Endothelial cell of umbilical vein (primary cell): Measurements from ENCODE around the gene ODAM. TPM values are rescaled to one million over a fixed set of nuclear protein-coding genes. Genes with fewer than 3 reads are reported as not detected.
"Not testable (repeated sequence)": the region's sequence is repeated elsewhere in the genome, so short reads cannot be mapped to it uniquely, and the experiment has no call there.

Experiments
- BruUV-seq: library from RNA; stranded (reverse); fragments of 400-500 nt; replicated peaks from 2 replicates; lab custom pipeline; 2021; lab: Mats Ljungman, UMichigan
- CTCF ChIA-PET: fragments of 300-600, 350-600 bp; sonication (Branson Sonifier 250); formaldehyde crosslinking; loops from one replicate; lab custom pipeline; 2021; ENCODE audit warnings: antibody characterized with exemption, inconsistent platforms; lab: Charles Lee
- POLR2A ChIA-PET: fragments of 300-600, 350-600 bp; sonication (Branson Sonifier 250); formaldehyde crosslinking; loops from one replicate; lab custom pipeline; 2021; ENCODE audit warnings: antibody characterized with exemption, inconsistent platforms; lab: Charles Lee
- DNase-seq: peaks from one replicate; pipeline ENCODE4 v3.0.0-alpha.2; 2011; ENCODE audit warnings: low read depth, low spot score
- FAIRE-seq: peaks from 2 replicates; lab custom pipeline; 2011; peaks lifted over from hg19 to GRCh38; lab: Jason Lieb, UNC
- H2AFZ ChIP-seq: 2 replicates; pipeline ENCODE4 v1.6.0; 2012; ENCODE audit warnings: low read depth, low read length, control low read depth, inconsistent platforms
- H3K27ac ChIP-seq: 2 replicates; pipeline ENCODE4 v1.5.1; 2011; ENCODE audit warnings: low read depth, mild to moderate bottlenecking, control low read depth, low read length, moderate library complexity; ENCODE audit not compliant: insufficient read depth
- H3K27me3 ChIP-seq, 2 experiments: 2 replicates each; pipeline versions ENCODE4 v1.6.0 to v1.6.1; 2011; ENCODE audit warnings: low read length in 2 of 2, mixed read lengths in 1 of 2; ENCODE audit not compliant: control insufficient read depth in 2 of 2, insufficient read depth in 2 of 2
- H3K36me3 ChIP-seq, 2 experiments: 2 replicates in 1 of 2; 3 replicates in 1 of 2; pipeline ENCODE4 v1.5.1; 2011; ENCODE audit warnings: low read length in 2 of 2, mild to moderate bottlenecking in 1 of 2, moderate library complexity in 1 of 2; ENCODE audit not compliant: control insufficient read depth in 2 of 2, insufficient read depth in 2 of 2; ENCODE audit errors: extremely low read depth in 1 of 2
- H3K4me1 ChIP-seq: 3 replicates; pipeline ENCODE4 v1.5.1; 2011; ENCODE audit warnings: mild to moderate bottlenecking, low read length; ENCODE audit not compliant: control insufficient read depth, insufficient read depth; ENCODE audit errors: extremely low read depth
- H3K4me2 ChIP-seq: 2 replicates; pipeline ENCODE4 v1.6.1; 2011; ENCODE audit warnings: low read length, control low read depth, mixed read lengths; ENCODE audit not compliant: insufficient read depth
- H3K4me3 ChIP-seq, 3 experiments: fragments of 200-600 bp in 1 of 3; sonication (generic), shearing (Covaris generic) in 1 of 3; replicated peaks in 1 of 3; 2 replicates each; pipeline ENCODE4 v1.5.1; 2011 to 2016; ENCODE audit warnings: control low read depth in 3 of 3, low read length in 3 of 3, mild to moderate bottlenecking in 2 of 3, inconsistent platforms in 1 of 3, low read depth in 1 of 3, moderate library complexity in 1 of 3; ENCODE audit not compliant: insufficient read depth in 1 of 3
- H3K79me2 ChIP-seq: 2 replicates; pipeline ENCODE4 v1.6.0; 2012; ENCODE audit warnings: low read length, inconsistent platforms; ENCODE audit not compliant: control insufficient read depth, insufficient read depth
- H3K9ac ChIP-seq: replicated peaks from 2 replicates; pipeline ENCODE3; 2011; ENCODE audit warnings: low read length, control low read depth; ENCODE audit not compliant: insufficient read depth; ENCODE audit errors: extremely low read depth
- H3K9me1 ChIP-seq: replicated peaks from 3 replicates; pipeline ENCODE4 v1.6.0; 2011; ENCODE audit warnings: mild to moderate bottlenecking, low read length; ENCODE audit not compliant: control insufficient read depth, insufficient read depth; ENCODE audit errors: extremely low read depth
- H3K9me3 ChIP-seq: replicated peaks from 2 replicates; pipeline ENCODE4 v1.5.1; 2012; ENCODE audit warnings: low read length, inconsistent platforms; ENCODE audit not compliant: control insufficient read depth, insufficient read depth
- H4K20me1 ChIP-seq: replicated peaks from 2 replicates; pipeline ENCODE3; 2011; ENCODE audit warnings: mild to moderate bottlenecking, low read length; ENCODE audit not compliant: control insufficient read depth, insufficient read depth; ENCODE audit errors: extremely low read depth
- CTCF ChIP-seq, 2 donors: IDR thresholded peaks; 1 replicate in 1 of 2; 2 replicates in 1 of 2; pipeline ENCODE4 v1.5.1; 2011; ENCODE audit warnings: low read length in 2 of 2, mild to moderate bottlenecking in 2 of 2, moderate library complexity in 2 of 2, control low read depth in 1 of 2, inconsistent platforms in 1 of 2, low read depth in 1 of 2; ENCODE audit not compliant: insufficient read depth in 1 of 2; ENCODE audit errors: extremely low read depth in 1 of 2
- EZH2 ChIP-seq: IDR thresholded peaks from 2 replicates; pipeline ENCODE4 v1.6.1; 2012; ENCODE audit warnings: borderline replicate concordance, low read depth, mild to moderate bottlenecking, moderate library complexity, low read length, inconsistent platforms; ENCODE audit not compliant: severe bottlenecking
- FOS ChIP-seq: IDR thresholded peaks from 2 replicates; pipeline ENCODE4 v1.6.1; 2011; ENCODE audit warnings: mild to moderate bottlenecking, low read length, moderate library complexity, borderline replicate concordance; ENCODE audit not compliant: insufficient read depth
- GATA2 ChIP-seq: IDR thresholded peaks from 2 replicates; pipeline ENCODE4 v1.7.0; 2011; ENCODE audit warnings: low read depth, mild to moderate bottlenecking, moderate library complexity, mixed read lengths, low read length; ENCODE audit not compliant: insufficient read length, insufficient read depth
- JUN ChIP-seq: IDR thresholded peaks from 2 replicates; pipeline ENCODE4 v1.6.1; 2011; ENCODE audit warnings: borderline replicate concordance, low read depth; ENCODE audit not compliant: insufficient read length, insufficient read depth
- MYC ChIP-seq: IDR thresholded peaks from one replicate; pipeline ENCODE4 v1.6.1; 2011; ENCODE audit warnings: mild to moderate bottlenecking, low read depth, low read length
- POLR2A ChIP-seq: IDR thresholded peaks from 2 replicates; pipeline ENCODE4 v1.6.1; 2012; ENCODE audit warnings: low read depth, mild to moderate bottlenecking, control low read depth, low read length
- POLR2AphosphoS5 ChIP-seq: IDR thresholded peaks from 2 replicates; pipeline ENCODE4 v1.6.1; 2012; ENCODE audit warnings: low read depth, mild to moderate bottlenecking, control low read depth, low read length, moderate library complexity; ENCODE audit not compliant: insufficient read depth
- dilution Hi-C: fragments of 300-500 bp; cut with MboI; formaldehyde crosslinking; loops from one replicate; pipeline ENCODE4 v1.15.0; 2019; ENCODE audit warnings: low sequenced_read_pairs; ENCODE audit not compliant: extremely low pct_ligation_motif_present
- intact Hi-C: fragments of 100-400 bp; cut with micrococcal nuclease; formaldehyde crosslinking; loops from one replicate; pipeline ENCODE4 v1.10.0; 2022
- polyA plus RNA-seq, 4 experiments: library from polyadenylated mRNA; depleted of rRNA in 3 of 4; stranded (reverse) in 3 of 4; unstranded in 1 of 4; fragments of >200 nt; gene quantifications; 2 replicates each; pipeline versions ENCODE4 v1.2.1 to v1.2.3, GENCODE V29; 2011 to 2012; ENCODE audit warnings: missing spikeins in 1 of 4
- total RNA-seq: library from RNA; stranded (reverse); gene quantifications from 2 replicates; pipeline ENCODE4 v1.2.3, GENCODE V29; 2021
- TF ChIP-seq, protein P1 (sequence below): IDR thresholded peaks from 2 replicates; pipeline ENCODE4 v1.6.1; 2011; ENCODE audit not compliant: insufficient read depth, insufficient read length

The ODAM gene
- total and polyA plus RNA-seq, 2 donors (not counting 3 experiments of a cell fraction or from before 2014, with no cell fraction given), result not detected

DNA sequence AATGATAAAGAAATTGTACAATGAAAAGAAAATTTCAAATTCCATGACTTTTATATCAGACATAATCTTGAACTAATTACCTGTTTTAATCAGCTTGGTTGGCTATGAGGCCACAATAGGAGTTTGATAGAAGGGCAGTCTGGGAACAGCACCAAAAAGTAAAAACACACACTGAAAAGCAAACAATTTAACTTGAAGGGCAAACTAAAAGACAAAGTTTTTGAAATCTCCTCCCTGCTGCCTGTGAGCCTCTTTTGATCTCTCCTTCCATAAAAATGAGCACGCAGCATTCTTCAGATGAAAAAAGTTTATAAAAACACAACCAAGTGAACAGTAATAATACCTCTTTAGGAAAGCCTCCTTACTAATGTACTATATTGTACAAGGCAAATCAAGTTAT is 8.1 kb downstream of the ODAM start:
- H3K9ac ChIP-seq, result no peak overlapping the region
- no peaks in the 10 kb centered on the region for H4K20me1 ChIP-seq
- H3K4me1 ChIP-seq, result no peaks in the 10 kb centered on the region
- no peaks in the 10 kb centered on the region for H3K36me3 ChIP-seq
- no peak for DNase-seq
- no peak overlapping the region for H3K4me2 ChIP-seq
- intact Hi-C loops (no loop called here), dilution Hi-C loops (no loop called here)
- H3K9me1 ChIP-seq, result no peaks in the 10 kb centered on the region
- CTCF ChIA-PET, result interaction anchor here (1.0 kb wide), 1 partner anchor 20 kb away, joined by 4 read pairs; no protein-coding TSS in a partner anchor
- TF ChIP-seq POLR2AphosphoS5 (no peak), EZH2 (no peak), MYC (no peak), CTCF (IDR thresholded peaks at IDR 0.05; ENCODE audit: extremely low read depth in 1 of 2, insufficient read depth in 1 of 2, low read depth in 1 of 2, low read length in 2 of 2) (no peak), POLR2A (no peak), FOS (no peak), JUN (no peak), GATA2 (no peak)
- TF ChIP-seq, protein P1, sequence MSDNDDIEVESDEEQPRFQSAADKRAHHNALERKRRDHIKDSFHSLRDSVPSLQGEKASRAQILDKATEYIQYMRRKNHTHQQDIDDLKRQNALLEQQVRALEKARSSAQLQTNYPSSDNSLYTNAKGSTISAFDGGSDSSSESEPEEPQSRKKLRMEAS, result no peak
- H3K27ac ChIP-seq, result no peak overlapping the region
- no peak for FAIRE-seq
- no peaks in the 10 kb centered on the region for H3K79me2 ChIP-seq
- no peaks in the 10 kb centered on the region for H3K9me3 ChIP-seq
- no peaks in the 10 kb centered on the region for H3K27me3 ChIP-seq
- no peak overlapping the region for H2AFZ ChIP-seq
- POLR2A ChIA-PET, result no interaction called here
- BruUV-seq, result no TSS peak
- H3K4me3 ChIP-seq, result no peak overlapping the region

GRCh38 chr4:70212752-70213151 is 17.2 kb downstream of the ODAM start:
- H4K20me1 ChIP-seq, H3K27me3 ChIP-seq, H3K27ac ChIP-seq, H3K9ac ChIP-seq, H3K9me3 ChIP-seq, intact Hi-C loops, FAIRE-seq, H3K79me2 ChIP-seq, H3K4me3 ChIP-seq, CTCF ChIA-PET, H3K4me2 ChIP-seq, POLR2A ChIA-PET, H3K36me3 ChIP-seq, DNase-seq, H2AFZ ChIP-seq, dilution Hi-C loops, H3K4me1 ChIP-seq, H3K9me1 ChIP-seq, BruUV-seq: not testable (repeated sequence)

DNA sequence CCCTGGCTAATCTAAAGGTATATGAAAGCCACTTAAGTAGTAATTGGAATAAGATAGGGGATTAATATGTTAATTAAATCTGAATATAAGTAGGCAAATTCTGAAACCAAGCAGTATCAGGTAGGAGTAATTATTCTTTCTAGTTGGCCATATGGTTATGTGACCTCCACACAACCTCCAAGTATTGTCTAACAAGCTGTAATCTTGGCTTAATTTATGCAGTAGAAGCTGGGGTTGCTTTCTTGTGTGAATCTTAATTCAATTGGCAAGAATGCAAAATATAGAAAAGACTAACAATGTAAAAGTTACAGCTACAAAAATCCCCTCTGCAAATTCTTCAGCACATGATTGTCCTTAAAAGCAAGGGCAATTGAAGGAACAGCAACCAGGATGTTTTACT is 20.6 kb downstream of the ODAM start:
- CTCF ChIA-PET, dilution Hi-C loops, H3K4me2 ChIP-seq, H3K79me2 ChIP-seq, H3K9me1 ChIP-seq, DNase-seq, H3K9ac ChIP-seq, BruUV-seq, H3K4me1 ChIP-seq, H3K9me3 ChIP-seq, intact Hi-C loops, H2AFZ ChIP-seq, H4K20me1 ChIP-seq, FAIRE-seq, H3K27me3 ChIP-seq, H3K36me3 ChIP-seq, H3K4me3 ChIP-seq, H3K27ac ChIP-seq, POLR2A ChIA-PET: not testable (repeated sequence)
